ENCODE measurements around the gene CFAP299. TPM values are rescaled to one million over a fixed set of nuclear protein-coding genes. Genes with fewer than 3 reads are reported as not detected.

The CFAP299 gene
- total RNA-seq, 3 donors from 2014 or later, result under 0.01 to 0.15 TPM; not detected in 1

- DNase-seq (ENCODE audit: low spot score in 2 of 2), result no peak
- Histone ChIP-seq H3K27me3 (no peaks in the 10 kb centered on the region), H3K4me3 (no peak overlapping the region), H3K4me1 (no peaks in the 10 kb centered on the region), H3K27ac (no peak overlapping the region), H3K36me3 (no peaks in the 10 kb centered on the region), H3K9me3 (no peaks in the 10 kb centered on the region)
- TF ChIP-seq CTCF (IDR thresholded peaks at IDR 0.05) (no peak), POLR2A (IDR thresholded peaks at IDR 0.05) (no peak), POLR2AphosphoS5 (IDR thresholded peaks at IDR 0.05) (no peak)
- intact Hi-C loops (cut with DNase I; ENCODE audit: low total_unique reads), result no loop called here
Observed at GRCh38 chr4:80846210-80846609, 510.7 kb downstream of the CFAP299 start.

- H3K9me3 ChIP-seq, result no peaks in the 10 kb centered on the region
- TF ChIP-seq CTCF (IDR thresholded peaks at IDR 0.05) (no peak), POLR2A (IDR thresholded peaks at IDR 0.05) (no peak), POLR2AphosphoS5 (IDR thresholded peaks at IDR 0.05) (no peak)
- H3K27me3 ChIP-seq, result no peaks in the 10 kb centered on the region
- H3K27ac ChIP-seq, result no peak overlapping the region
- H3K4me3 ChIP-seq, result no peak overlapping the region
- no peaks in the 10 kb centered on the region for H3K4me1 ChIP-seq
- no peak for DNase-seq (ENCODE audit: low spot score in 2 of 2)
- intact Hi-C loops (cut with DNase I; ENCODE audit: low total_unique reads), result no loop called here
- no peaks in the 10 kb centered on the region for H3K36me3 ChIP-seq
Observed at GRCh38 chr4:80852061-80852460, 516.5 kb downstream of the CFAP299 start.

GRCh38 chr4:80873571-80873970 lies 538.0 kb downstream of the CFAP299 start:
- Histone ChIP-seq H3K4me3 (no peak overlapping the region), H3K27ac (no peak overlapping the region), H3K27me3 (no peaks in the 10 kb centered on the region), H3K4me1 (no peaks in the 10 kb centered on the region), H3K9me3 (no peaks in the 10 kb centered on the region), H3K36me3 (no peaks in the 10 kb centered on the region)
- TF ChIP-seq POLR2AphosphoS5 (IDR thresholded peaks at IDR 0.05), result no peak
- TF ChIP-seq CTCF (IDR thresholded peaks at IDR 0.05), result no peak
- TF ChIP-seq POLR2A (IDR thresholded peaks at IDR 0.05), result no peak
- intact Hi-C loops (cut with DNase I; ENCODE audit: low total_unique reads), result no loop called here
- no peak for DNase-seq (ENCODE audit: low spot score in 2 of 2)

- intact Hi-C loops (cut with DNase I; ENCODE audit: low total_unique reads), result no loop called here
- no peaks in the 10 kb centered on the region for H3K27me3 ChIP-seq
- H3K36me3 ChIP-seq, result no peaks in the 10 kb centered on the region
- H3K9me3 ChIP-seq, result no peaks in the 10 kb centered on the region
- TF ChIP-seq CTCF (IDR thresholded peaks at IDR 0.05) (no peak), POLR2AphosphoS5 (IDR thresholded peaks at IDR 0.05) (no peak), POLR2A (IDR thresholded peaks at IDR 0.05) (no peak)
- DNase-seq (ENCODE audit: low spot score in 2 of 2), result no peak
- H3K4me3 ChIP-seq, result no peak overlapping the region
- no peak overlapping the region for H3K27ac ChIP-seq
- H3K4me1 ChIP-seq, result no peaks in the 10 kb centered on the region
Observed at GRCh38 chr4:80874979-80875378, 539.4 kb downstream of the CFAP299 start.

- Histone ChIP-seq H3K27ac (no peak overlapping the region), H3K9me3 (no peaks in the 10 kb centered on the region), H3K27me3 (no peaks in the 10 kb centered on the region), H3K36me3 (no peaks in the 10 kb centered on the region), H3K4me3 (no peak overlapping the region), H3K4me1 (no peaks in the 10 kb centered on the region)
- TF ChIP-seq POLR2A (IDR thresholded peaks at IDR 0.05) (no peak), POLR2AphosphoS5 (IDR thresholded peaks at IDR 0.05) (no peak), CTCF (IDR thresholded peaks at IDR 0.05) (no peak)
- no peak for DNase-seq (ENCODE audit: low spot score in 2 of 2)
- intact Hi-C loops (cut with DNase I; ENCODE audit: low total_unique reads), result no loop called here
Observed at GRCh38 chr4:80875642-80876041, 540.1 kb downstream of the CFAP299 start.
